Osteoblast (primary cell): Measurements from ENCODE around the gene ING5. TPM values are rescaled to one million over a fixed set of nuclear protein-coding genes. Genes with fewer than 3 reads are reported as not detected.

Experiments used
- DNase-seq: peaks from one replicate; pipeline ENCODE4 v3.0.0; 2011; ENCODE audit warnings: low spot score, mixed read lengths; ENCODE audit not compliant: insufficient read length; ENCODE audit errors: missing footprints
- H2AFZ ChIP-seq: 2 replicates; pipeline ENCODE4 v1.6.0; 2011; ENCODE audit warnings: mild to moderate bottlenecking, low read length
- H3K27ac ChIP-seq: 2 replicates; pipeline ENCODE4 v1.5.1; 2011; ENCODE audit warnings: mild to moderate bottlenecking, low read depth, low read length, moderate library complexity
- H3K27me3 ChIP-seq: 2 replicates; pipeline ENCODE4 v1.6.0; 2012; ENCODE audit warnings: mild to moderate bottlenecking, control low read depth, inconsistent platforms, low read length, moderate library complexity; ENCODE audit not compliant: insufficient read depth
- H3K36me3 ChIP-seq: 2 replicates; pipeline ENCODE4 v1.5.1; 2011; ENCODE audit warnings: mild to moderate bottlenecking, low read length, control low read depth, moderate library complexity; ENCODE audit not compliant: insufficient read depth
- H3K4me1 ChIP-seq: 2 replicates; pipeline ENCODE4 v1.5.1; 2011; ENCODE audit warnings: mild to moderate bottlenecking, low read length, control low read depth, moderate library complexity; ENCODE audit not compliant: insufficient read depth
- H3K4me2 ChIP-seq: 2 replicates; pipeline ENCODE4 v1.6.0; 2011; ENCODE audit warnings: mild to moderate bottlenecking, low read length; ENCODE audit not compliant: insufficient read depth
- H3K4me3 ChIP-seq: fragments of 200-600 bp; sonication (generic); 3 replicates; pipeline ENCODE4 v1.5.1; 2012; ENCODE audit warnings: mild to moderate bottlenecking, low read length, inconsistent platforms; ENCODE audit not compliant: insufficient read depth
- H3K79me2 ChIP-seq: 2 replicates; pipeline ENCODE4 v1.6.0; 2012; ENCODE audit warnings: mild to moderate bottlenecking, low read length, control low read depth, inconsistent platforms; ENCODE audit not compliant: insufficient read depth
- H3K9me3 ChIP-seq: 2 replicates; pipeline ENCODE4 v1.5.1; 2011; ENCODE audit warnings: low read depth, low read length, control low read depth
- H4K20me1 ChIP-seq: 2 replicates; pipeline ENCODE4 v1.6.0; 2012; ENCODE audit warnings: mild to moderate bottlenecking, low read length, control low read depth; ENCODE audit not compliant: insufficient read depth
- CTCF ChIP-seq: IDR thresholded peaks from 2 replicates; pipeline ENCODE4 v1.5.1; 2011; ENCODE audit warnings: mild to moderate bottlenecking, low read depth, low read length, moderate library complexity; ENCODE audit errors: extremely low read depth
- total RNA-seq: library from RNA; depleted of rRNA; stranded (reverse); fragments of >200 nt; gene quantifications from 2 replicates; pipeline ENCODE4 v1.2.3, GENCODE V29; 2012

The ING5 gene
- total RNA-seq, 1 donor: 16.6 TPM

- H3K4me2 ChIP-seq: no peak overlapping the region
- H3K79me2 ChIP-seq: peaks cover 30% of the 10 kb centered on the region
- peaks cover 20% of the 10 kb centered on the region for H3K4me1 ChIP-seq
- H3K4me3 ChIP-seq: no peak overlapping the region
- H4K20me1 ChIP-seq: peaks cover 31% of the 10 kb centered on the region
- H3K27me3 ChIP-seq: no peaks in the 10 kb centered on the region
- TF ChIP-seq CTCF: no peak
- no peaks in the 10 kb centered on the region for H3K9me3 ChIP-seq
- DNase-seq: peak; percentile 80
- H2AFZ ChIP-seq: no peak overlapping the region
- no peaks in the 10 kb centered on the region for H3K36me3 ChIP-seq
- no peak overlapping the region for H3K27ac ChIP-seq
These were observed 34.3 kb downstream of the ING5 start for GRCh38 chr2:241736111-241736510.

GRCh38 chr2:241738040-241738686, 36.3 kb downstream of the ING5 start:
- Histone ChIP-seq H3K4me1 (peaks cover 22% of the 10 kb centered on the region), H3K4me2 (no peak overlapping the region), H4K20me1 (peaks cover 45% of the 10 kb centered on the region), H2AFZ (no peak overlapping the region), H3K27ac (no peak overlapping the region), H3K27me3 (no peaks in the 10 kb centered on the region), H3K79me2 (peaks cover 40% of the 10 kb centered on the region), H3K4me3 (no peak overlapping the region), H3K9me3 (no peaks in the 10 kb centered on the region), H3K36me3 (no peaks in the 10 kb centered on the region)
- no peak for DNase-seq
- no peak for TF ChIP-seq CTCF

- DNase-seq: no peak
- Histone ChIP-seq H3K9me3 (no peaks in the 10 kb centered on the region), H3K36me3 (peaks cover 10% of the 10 kb centered on the region), H3K4me2 (no peak overlapping the region), H3K4me3 (no peak overlapping the region), H3K79me2 (peaks cover 40% of the 10 kb centered on the region), H3K4me1 (peaks cover 19% of the 10 kb centered on the region), H3K27me3 (no peaks in the 10 kb centered on the region), H3K27ac (peak overlapping the region; percentile 57), H2AFZ (no peak overlapping the region), H4K20me1 (peaks cover 55% of the 10 kb centered on the region)
- TF ChIP-seq CTCF: no peak
These were observed 37.3 kb downstream of the ING5 start for GRCh38 chr2:241739177-241739576.

GRCh38 chr2:241739651-241740050, 37.8 kb downstream of the ING5 start:
- peaks cover 19% of the 10 kb centered on the region for H3K4me1 ChIP-seq
- H4K20me1 ChIP-seq: peaks cover 57% of the 10 kb centered on the region
- H3K27ac ChIP-seq: peak overlapping the region; percentile 57
- no peak overlapping the region for H2AFZ ChIP-seq
- peaks cover 39% of the 10 kb centered on the region for H3K79me2 ChIP-seq
- no peak for TF ChIP-seq CTCF
- H3K36me3 ChIP-seq: peaks cover 14% of the 10 kb centered on the region
- no peak overlapping the region for H3K4me2 ChIP-seq
- no peaks in the 10 kb centered on the region for H3K27me3 ChIP-seq
- no peaks in the 10 kb centered on the region for H3K9me3 ChIP-seq
- peak; percentile 97 for DNase-seq
- H3K4me3 ChIP-seq: no peak overlapping the region
